Measurements from ENCODE around the gene CRYBG2.

CRYBG2 gene

GRCh38 chr1:26289158-26290059, 64.5 kb downstream of the CRYBG2 start:
- DNase-seq (ENCODE audit: low read depth) = no peak
- no peak overlapping the region for H3K4me3 ChIP-seq (ENCODE audit: control insufficient read depth, low read depth, low read length)
- no peak for TF ChIP-seq CTCF (IDR thresholded peaks at IDR 0.05; ENCODE audit: control insufficient read depth, insufficient read depth, low read depth, low read length, missing control alignments)

- TF ChIP-seq CTCF (IDR thresholded peaks at IDR 0.05; ENCODE audit: control insufficient read depth, insufficient read depth, low read depth, low read length, missing control alignments) = no peak
- no peak for DNase-seq (ENCODE audit: low read depth)
- no peak overlapping the region for H3K4me3 ChIP-seq (ENCODE audit: control insufficient read depth, low read depth, low read length)
Observed at GRCh38 chr1:26288311-26288941, 65.5 kb downstream of the CRYBG2 start.

- TF ChIP-seq CTCF (IDR thresholded peaks at IDR 0.05; ENCODE audit: control insufficient read depth, insufficient read depth, low read depth, low read length, missing control alignments) = no peak
- no peak overlapping the region for H3K4me3 ChIP-seq (ENCODE audit: control insufficient read depth, low read depth, low read length)
- no peak for DNase-seq (ENCODE audit: low read depth)
Observed at GRCh38 chr1:26287811-26288210, 66.1 kb downstream of the CRYBG2 start.

GRCh38 chr1:26287033-26287711, 66.8 kb downstream of the CRYBG2 start:
- TF ChIP-seq CTCF (IDR thresholded peaks at IDR 0.05; ENCODE audit: control insufficient read depth, insufficient read depth, low read depth, low read length, missing control alignments) = no peak
- no peak overlapping the region for H3K4me3 ChIP-seq (ENCODE audit: control insufficient read depth, low read depth, low read length)
- DNase-seq (ENCODE audit: low read depth) = no peak

- no peak overlapping the region for H3K4me3 ChIP-seq (ENCODE audit: control insufficient read depth, low read depth, low read length)
- DNase-seq (ENCODE audit: low read depth) = no peak
- TF ChIP-seq CTCF (IDR thresholded peaks at IDR 0.05; ENCODE audit: control insufficient read depth, insufficient read depth, low read depth, low read length, missing control alignments) = no peak
Observed at GRCh38 chr1:26286064-26286416, 67.9 kb downstream of the CRYBG2 start.

GRCh38 chr1:26285366-26286063, 68.4 kb downstream of the CRYBG2 start:
- DNase-seq (ENCODE audit: low read depth) = no peak
- no peak overlapping the region for H3K4me3 ChIP-seq (ENCODE audit: control insufficient read depth, low read depth, low read length)
- peak; percentile 46 for TF ChIP-seq CTCF (IDR thresholded peaks at IDR 0.05; ENCODE audit: control insufficient read depth, insufficient read depth, low read depth, low read length, missing control alignments)

All from AG09309 (cell line).